IMR-90 (cell line): ENCODE measurements around the gene PCNX2.

Source experiments
- BHLHE40 ChIP-seq: fragments of 150-350 bp; IDR thresholded peaks from 2 replicates; pipeline ENCODE4 v1.6.1; 2016; ENCODE audit warnings: mild to moderate bottlenecking, low read depth, low read length
- CEBPB ChIP-seq: IDR thresholded peaks from 2 replicates; pipeline ENCODE4 v1.6.1; 2012; ENCODE audit warnings: low read depth, low read length, improper control_type of control experiment
- CTCF ChIP-seq: conservative IDR thresholded peaks from 2 replicates; pipeline ENCODE4 v1.5.1; 2012; ENCODE audit warnings: mild to moderate bottlenecking, low read depth, low read length, improper control_type of control experiment
- MAZ ChIP-seq: IDR thresholded peaks from 2 replicates; pipeline ENCODE4 v1.6.1; 2012; ENCODE audit warnings: low read depth, mild to moderate bottlenecking, low read length, improper control_type of control experiment, moderate library complexity, borderline replicate concordance
- MXI1 ChIP-seq: IDR thresholded peaks from 2 replicates; pipeline ENCODE4 v1.6.1; 2012; ENCODE audit warnings: low read depth, mild to moderate bottlenecking, low read length, moderate library complexity, borderline replicate concordance
- POLR2A ChIP-seq: IDR thresholded peaks from 2 replicates; pipeline ENCODE4 v1.6.1; 2012; ENCODE audit warnings: mild to moderate bottlenecking, low read depth, low read length
- RAD21 ChIP-seq: IDR thresholded peaks from 2 replicates; pipeline ENCODE4 v1.6.1; 2012; ENCODE audit warnings: low read length, improper control_type of control experiment
- RCOR1 ChIP-seq: IDR thresholded peaks from 2 replicates; pipeline ENCODE4 v1.6.1; 2012; ENCODE audit warnings: mild to moderate bottlenecking, low read length, improper control_type of control experiment; ENCODE audit not compliant: insufficient replicate concordance
- SMC3 ChIP-seq: fragments of 150-350 bp; IDR thresholded peaks from 2 replicates; pipeline ENCODE4 v1.6.1; 2016; ENCODE audit warnings: low read depth, mild to moderate bottlenecking, antibody characterized with exemption, low read length, moderate library complexity

- TF ChIP-seq RAD21, result no peak
- TF ChIP-seq CTCF, result no peak
- no peak for TF ChIP-seq POLR2A
- TF ChIP-seq BHLHE40, result no peak
- TF ChIP-seq MXI1, result no peak
- TF ChIP-seq MAZ, result no peak
- no peak for TF ChIP-seq CEBPB
- TF ChIP-seq RCOR1, result no peak
- no peak for TF ChIP-seq SMC3
Observed at GRCh38 chr1:232936941-232937340, 358.6 kb downstream of the PCNX2 start.
